Hepatocyte (in vitro differentiated cells): ENCODE data around the gene TRPM2. TPM values are rescaled to one million over a fixed set of nuclear protein-coding genes. Genes with fewer than 3 reads are reported as not detected.
A peak's percentile ranks its signal among the peaks of the same experiment; 100 is the strongest.

ENCODE experiments used
- DNase-seq: peaks from one replicate; pipeline ENCODE4 v3.0.0-alpha.2; 2016; ENCODE audit warnings: low spot score
- H2AFZ ChIP-seq: fragments of 200-600 bp; sonication (generic); 2 replicates; pipeline ENCODE4 v1.6.0; 2016; ENCODE audit warnings: antibody characterized with exemption, mild to moderate bottlenecking
- H3K27ac ChIP-seq: fragments of 200-600 bp; sonication (generic); 2 replicates; pipeline ENCODE4 v1.5.1; 2016; ENCODE audit warnings: mild to moderate bottlenecking
- H3K27me3 ChIP-seq: fragments of 200-600 bp; sonication (generic); 2 replicates; pipeline ENCODE4 v1.6.1; 2016
- H3K36me3 ChIP-seq: fragments of 200-600 bp; sonication (generic); replicated peaks from 2 replicates; pipeline ENCODE4 v1.5.1; 2016; ENCODE audit warnings: low read depth; ENCODE audit not compliant: insufficient read depth
- H3K4me1 ChIP-seq: fragments of 200-600 bp; sonication (generic); 2 replicates; pipeline ENCODE4 v1.5.1; 2016; ENCODE audit warnings: mild to moderate bottlenecking, moderate library complexity; ENCODE audit not compliant: insufficient read depth
- H3K4me2 ChIP-seq: fragments of 200-600 bp; sonication (generic); 2 replicates; pipeline ENCODE4 v1.6.0; 2016
- H3K4me3 ChIP-seq: fragments of 200-600 bp; sonication (generic); 2 replicates; pipeline ENCODE4 v1.5.1; 2016; ENCODE audit warnings: mild to moderate bottlenecking
- H3K79me2 ChIP-seq: fragments of 200-600 bp; sonication (generic); 2 replicates; pipeline ENCODE4 v1.6.0; 2017; ENCODE audit warnings: mild to moderate bottlenecking
- H3K9me2 ChIP-seq: fragments of 200-600 bp; sonication (generic); replicated peaks from 2 replicates; pipeline ENCODE4 v1.6.0; 2017; ENCODE audit warnings: mild to moderate bottlenecking; ENCODE audit not compliant: insufficient read depth
- H3K9me3 ChIP-seq: fragments of 200-600 bp; sonication (generic); 2 replicates; pipeline ENCODE4 v1.5.1; 2016; ENCODE audit warnings: low read depth, mild to moderate bottlenecking
- H4K20me1 ChIP-seq: fragments of 200-600 bp; sonication (generic); 2 replicates; pipeline ENCODE4 v1.6.0; 2016; ENCODE audit warnings: mild to moderate bottlenecking; ENCODE audit not compliant: insufficient read depth, poor library complexity, severe bottlenecking
- EZH2 ChIP-seq: fragments of 200-600 bp; sonication (generic); IDR thresholded peaks from 2 replicates; pipeline ENCODE4 v1.6.1; 2016; ENCODE audit warnings: antibody characterized with exemption, mild to moderate bottlenecking, borderline replicate concordance
- EZH2phosphoT487 ChIP-seq: fragments of 200-600 bp; sonication (generic); IDR thresholded peaks from one replicate; pipeline ENCODE4 v1.6.1; 2018; ENCODE audit warnings: antibody characterized with exemption, mild to moderate bottlenecking, low read depth, moderate library complexity; ENCODE audit not compliant: unreplicated experiment, severe bottlenecking
- WGBS: methylation state at CpG from one replicate; pipeline ENCODE4 v1.1.6; 2016; ENCODE audit warnings: low lambda C conversion rate; ENCODE audit errors: missing lambda C conversion rate; 5-methylcytosine and 5-hydroxymethylcytosine counted together
- polyA plus RNA-seq: library from polyadenylated mRNA; unstranded; fragments of >200 nt; fragmentation: Nextera tagmentation; extraction: Ambion mirVana; gene quantifications from 2 replicates; pipeline ENCODE4 v1.2.1, GENCODE V29; 2016
- total RNA-seq: library from RNA; depleted of rRNA; stranded (reverse); fragments of >200 nt; gene quantifications from 2 replicates; pipeline ENCODE4 v1.2.3, GENCODE V29; 2014
- TF ChIP-seq, protein P1 (sequence below): fragments of 200-600 bp; sonication (generic); IDR thresholded peaks from 2 replicates; pipeline ENCODE4 v1.5.1; 2016; ENCODE audit warnings: antibody characterized with exemption, mild to moderate bottlenecking; ENCODE audit not compliant: poor library complexity

TRPM2 gene
- total and polyA plus RNA-seq, 2 experiments from 2014 or later, result 0.25 to 0.50 TPM

DNA sequence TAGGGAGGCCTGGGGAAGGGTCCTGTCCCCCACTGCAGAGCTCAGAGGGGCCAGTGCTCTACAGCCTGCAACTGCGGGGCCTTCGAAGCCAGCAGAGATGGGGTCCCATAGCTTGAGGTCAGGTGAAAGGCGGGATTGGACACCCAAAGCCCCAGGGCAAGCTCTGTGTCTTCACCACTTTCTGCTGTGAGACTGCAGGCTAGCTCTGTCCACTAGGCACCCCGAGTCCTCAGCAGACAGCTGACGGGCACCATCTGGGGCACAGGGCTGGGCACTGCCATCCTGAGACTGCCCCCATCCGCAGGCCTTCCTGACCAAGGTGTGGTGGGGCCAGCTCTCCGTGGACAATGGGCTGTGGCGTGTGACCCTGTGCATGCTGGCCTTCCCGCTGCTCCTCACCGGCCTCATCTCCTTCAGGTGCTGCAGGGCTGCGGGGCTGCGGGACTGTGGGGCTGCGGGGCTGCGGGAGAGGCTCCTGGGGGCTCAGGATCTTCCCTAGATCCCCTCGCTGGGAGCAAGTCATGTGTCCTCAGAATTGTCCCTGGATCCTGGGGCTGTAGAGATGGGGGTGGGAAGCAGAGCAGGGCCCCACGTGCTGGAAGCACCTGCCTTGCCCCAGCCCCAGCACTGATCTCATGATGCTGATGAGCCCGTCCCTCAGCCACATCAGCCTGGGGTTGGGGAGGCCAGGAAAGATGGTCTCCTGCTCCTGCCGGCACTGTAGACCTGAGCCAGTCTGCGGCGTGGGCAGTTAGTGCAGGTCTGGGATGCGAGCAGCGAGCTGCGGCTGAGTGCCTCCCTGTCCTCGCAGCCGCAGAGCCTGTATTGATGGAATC, 46.8 kb downstream of the TRPM2 start:
- DNase-seq, result no peak
- H3K36me3 ChIP-seq, result no peaks in the 10 kb centered on the region
- H3K27ac ChIP-seq, result no peak overlapping the region
- no peaks in the 10 kb centered on the region for H3K27me3 ChIP-seq
- no peak overlapping the region for H3K4me3 ChIP-seq
- no peaks in the 10 kb centered on the region for H3K4me1 ChIP-seq
- H2AFZ ChIP-seq, result no peak overlapping the region
- no peak overlapping the region for H3K4me2 ChIP-seq
- 90% methylated on average over 24 of the region's 25 CpGs for WGBS
- TF ChIP-seq EZH2 (no peak), EZH2phosphoT487 (no peak)
- TF ChIP-seq, protein P1, sequence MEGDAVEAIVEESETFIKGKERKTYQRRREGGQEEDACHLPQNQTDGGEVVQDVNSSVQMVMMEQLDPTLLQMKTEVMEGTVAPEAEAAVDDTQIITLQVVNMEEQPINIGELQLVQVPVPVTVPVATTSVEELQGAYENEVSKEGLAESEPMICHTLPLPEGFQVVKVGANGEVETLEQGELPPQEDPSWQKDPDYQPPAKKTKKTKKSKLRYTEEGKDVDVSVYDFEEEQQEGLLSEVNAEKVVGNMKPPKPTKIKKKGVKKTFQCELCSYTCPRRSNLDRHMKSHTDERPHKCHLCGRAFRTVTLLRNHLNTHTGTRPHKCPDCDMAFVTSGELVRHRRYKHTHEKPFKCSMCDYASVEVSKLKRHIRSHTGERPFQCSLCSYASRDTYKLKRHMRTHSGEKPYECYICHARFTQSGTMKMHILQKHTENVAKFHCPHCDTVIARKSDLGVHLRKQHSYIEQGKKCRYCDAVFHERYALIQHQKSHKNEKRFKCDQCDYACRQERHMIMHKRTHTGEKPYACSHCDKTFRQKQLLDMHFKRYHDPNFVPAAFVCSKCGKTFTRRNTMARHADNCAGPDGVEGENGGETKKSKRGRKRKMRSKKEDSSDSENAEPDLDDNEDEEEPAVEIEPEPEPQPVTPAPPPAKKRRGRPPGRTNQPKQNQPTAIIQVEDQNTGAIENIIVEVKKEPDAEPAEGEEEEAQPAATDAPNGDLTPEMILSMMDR, result no peak
- no peaks in the 10 kb centered on the region for H3K9me2 ChIP-seq
- no peaks in the 10 kb centered on the region for H4K20me1 ChIP-seq
- H3K9me3 ChIP-seq, result no peaks in the 10 kb centered on the region
- H3K79me2 ChIP-seq, result no peaks in the 10 kb centered on the region

- peak; percentile 2 for DNase-seq
- H3K4me3 ChIP-seq, result no peak overlapping the region
- no peak overlapping the region for H3K27ac ChIP-seq
- H3K9me2 ChIP-seq, result no peaks in the 10 kb centered on the region
- H3K27me3 ChIP-seq, result no peaks in the 10 kb centered on the region
- H3K9me3 ChIP-seq, result no peaks in the 10 kb centered on the region
- no peaks in the 10 kb centered on the region for H3K36me3 ChIP-seq
- no peaks in the 10 kb centered on the region for H4K20me1 ChIP-seq
- TF ChIP-seq, protein P1, result no peak
- TF ChIP-seq EZH2 (no peak), EZH2phosphoT487 (no peak)
- 85% methylated on average over 14 of the region's 14 CpGs for WGBS
- no peak overlapping the region for H3K4me2 ChIP-seq
- no peaks in the 10 kb centered on the region for H3K4me1 ChIP-seq
- no peaks in the 10 kb centered on the region for H3K79me2 ChIP-seq
- no peak overlapping the region for H2AFZ ChIP-seq
These were observed 47.5 kb downstream of the TRPM2 start for GRCh38 chr21:44400791-44401385.

GRCh38 chr21:44401386-44402160, 48.2 kb downstream of the TRPM2 start:
- H2AFZ ChIP-seq, result no peak overlapping the region
- H3K79me2 ChIP-seq, result no peaks in the 10 kb centered on the region
- no peaks in the 10 kb centered on the region for H4K20me1 ChIP-seq
- no peaks in the 10 kb centered on the region for H3K4me1 ChIP-seq
- H3K9me2 ChIP-seq, result no peaks in the 10 kb centered on the region
- no peak overlapping the region for H3K4me3 ChIP-seq
- H3K4me2 ChIP-seq, result no peak overlapping the region
- no peaks in the 10 kb centered on the region for H3K9me3 ChIP-seq
- TF ChIP-seq EZH2 (no peak), EZH2phosphoT487 (no peak)
- TF ChIP-seq, protein P1, result no peak
- no peak overlapping the region for H3K27ac ChIP-seq
- no peaks in the 10 kb centered on the region for H3K27me3 ChIP-seq
- WGBS, result 90% methylated on average over 31 of the region's 32 CpGs
- H3K36me3 ChIP-seq, result no peaks in the 10 kb centered on the region
- DNase-seq, result no peak
